Trophoblast cell (in vitro differentiated cells and primary cell): Measurements from ENCODE around the gene WRAP73.

ENCODE experiments used
- DNase-seq, 2 donors: peaks; one replicate each; pipeline ENCODE4 v3.0.0-alpha.2; 2016
- H2AFZ ChIP-seq: 2 replicates; pipeline ENCODE4 v1.6.1; 2013; ENCODE audit warnings: low read length, moderate library complexity, mild to moderate bottlenecking; ENCODE audit not compliant: insufficient read depth, poor library complexity
- H2AK5ac ChIP-seq: 2 replicates; pipeline ENCODE4 v1.6.1; 2013; ENCODE audit warnings: mild to moderate bottlenecking, low read length
- H2BK120ac ChIP-seq: 2 replicates; pipeline ENCODE4 v1.6.1; 2013; ENCODE audit warnings: low read length, mild to moderate bottlenecking, moderate library complexity; ENCODE audit not compliant: insufficient read depth, poor library complexity
- H2BK12ac ChIP-seq: 2 replicates; pipeline ENCODE4 v1.6.1; 2013; ENCODE audit warnings: mild to moderate bottlenecking, low read length, moderate library complexity
- H2BK5ac ChIP-seq: 2 replicates; pipeline ENCODE4 v1.6.1; 2013; ENCODE audit warnings: low read length, low read depth, moderate library complexity, mild to moderate bottlenecking; ENCODE audit not compliant: poor library complexity
- H3K14ac ChIP-seq: 2 replicates; pipeline ENCODE4 v1.6.1; 2013; ENCODE audit warnings: mild to moderate bottlenecking, low read length
- H3K18ac ChIP-seq: 2 replicates; pipeline ENCODE4 v1.6.1; 2013; ENCODE audit warnings: mild to moderate bottlenecking, low read length
- H3K23ac ChIP-seq: 2 replicates; pipeline ENCODE4 v1.6.1; 2013; ENCODE audit warnings: low read length
- H3K27ac ChIP-seq: 2 replicates; pipeline ENCODE4 v1.5.1; 2013; ENCODE audit warnings: low read depth, mild to moderate bottlenecking, inconsistent platforms, low read length, moderate library complexity
- H3K27me3 ChIP-seq: 2 replicates; pipeline ENCODE4 v1.6.1; 2013; ENCODE audit warnings: inconsistent platforms, mild to moderate bottlenecking, low read length, moderate library complexity; ENCODE audit not compliant: insufficient read depth
- H3K36me3 ChIP-seq, 2 experiments: 1 replicate in 1 of 2; 2 replicates in 1 of 2; pipeline ENCODE4 v1.6.1; 2013; ENCODE audit warnings: low read length in 2 of 2, mild to moderate bottlenecking in 2 of 2, moderate library complexity in 1 of 2; ENCODE audit not compliant: insufficient read depth in 2 of 2, control insufficient read depth in 1 of 2
- H3K4ac ChIP-seq: 2 replicates; pipeline ENCODE4 v1.6.1; 2013; ENCODE audit warnings: low read depth, mild to moderate bottlenecking, low read length, moderate library complexity
- H3K4me1 ChIP-seq, 2 experiments: 1 replicate in 1 of 2; 2 replicates in 1 of 2; pipeline ENCODE4 v1.6.1; 2013; ENCODE audit warnings: low read length in 2 of 2, mild to moderate bottlenecking in 2 of 2, moderate library complexity in 1 of 2; ENCODE audit not compliant: insufficient read depth in 2 of 2, control insufficient read depth in 1 of 2
- H3K4me2 ChIP-seq: 2 replicates; pipeline ENCODE4 v1.6.1; 2013; ENCODE audit warnings: inconsistent platforms, mild to moderate bottlenecking, low read length, moderate library complexity
- H3K4me3 ChIP-seq: 2 replicates; pipeline ENCODE4 v1.5.1; 2013; ENCODE audit warnings: mild to moderate bottlenecking, low read depth, low read length, inconsistent platforms
- H3K79me1 ChIP-seq: one replicate; pipeline ENCODE4 v1.6.1; 2013; ENCODE audit warnings: low read length
- H3K79me2 ChIP-seq: 2 replicates; pipeline ENCODE4 v1.6.1; 2013; ENCODE audit warnings: low read length, mild to moderate bottlenecking; ENCODE audit not compliant: control insufficient read depth, insufficient read depth, poor library complexity
- H3K9ac ChIP-seq: 2 replicates; pipeline ENCODE4 v1.6.1; 2013; ENCODE audit warnings: mild to moderate bottlenecking, low read length
- H3K9me3 ChIP-seq: 2 replicates; pipeline ENCODE4 v1.6.1; 2013; ENCODE audit warnings: low read depth, mild to moderate bottlenecking, control low read depth, inconsistent platforms, low read length; ENCODE audit not compliant: insufficient read depth
- H4K12ac ChIP-seq: 2 replicates; pipeline ENCODE4 v1.6.1; 2013; ENCODE audit warnings: low read depth, mild to moderate bottlenecking, low read length, moderate library complexity
- H4K8ac ChIP-seq: 2 replicates; pipeline ENCODE4 v1.6.1; 2013; ENCODE audit warnings: low read depth, mild to moderate bottlenecking, low read length, moderate library complexity
- H4K91ac ChIP-seq: one replicate; pipeline ENCODE4 v1.6.1; 2013; ENCODE audit warnings: low read depth, mild to moderate bottlenecking, low read length, moderate library complexity
- WGBS: extraction: QIAGEN DNeasy Blood & Tissue Kit; methylation state at CpG from one replicate; pipeline ENCODE4 v1.1.7; 2013; ENCODE audit warnings: missing lambda C conversion rate; ENCODE audit not compliant: insufficient read length, insufficient coverage; ENCODE audit errors: extremely low coverage; 5-methylcytosine and 5-hydroxymethylcytosine counted together

The WRAP73 gene

GRCh38 chr1:3609016-3609768, 40.7 kb downstream of the WRAP73 start:
- no peak overlapping the region for H4K12ac ChIP-seq
- no peak overlapping the region for H2BK120ac ChIP-seq
- no peak overlapping the region for H2AFZ ChIP-seq
- no peaks in the 10 kb centered on the region for H3K36me3 ChIP-seq
- H4K8ac ChIP-seq = no peak overlapping the region
- H3K9me3 ChIP-seq = peaks cover 9% of the 10 kb centered on the region
- no peak overlapping the region for H4K91ac ChIP-seq
- H3K79me2 ChIP-seq = no peaks in the 10 kb centered on the region
- H2BK12ac ChIP-seq = no peak overlapping the region
- H3K79me1 ChIP-seq = no peaks in the 10 kb centered on the region
- no peak overlapping the region for H3K4me3 ChIP-seq
- no peak for DNase-seq
- no peak overlapping the region for H3K18ac ChIP-seq
- no peak overlapping the region for H3K14ac ChIP-seq
- peaks cover 19% of the 10 kb centered on the region in 2 experiments for H3K4me1 ChIP-seq
- no peak overlapping the region for H3K9ac ChIP-seq
- H3K23ac ChIP-seq = no peak overlapping the region
- no peak overlapping the region for H3K4ac ChIP-seq
- H3K27ac ChIP-seq = no peak overlapping the region
- H3K4me2 ChIP-seq = no peak overlapping the region
- no CpG with 5 or more reads among the region's 22 CpGs for WGBS
- peaks cover 11% of the 10 kb centered on the region for H3K27me3 ChIP-seq
- H2AK5ac ChIP-seq = no peak overlapping the region
- no peak overlapping the region for H2BK5ac ChIP-seq

GRCh38 chr1:3608154-3608553, 41.7 kb downstream of the WRAP73 start:
- WGBS = no CpG with 5 or more reads among the region's 7 CpGs
- peaks cover 11% of the 10 kb centered on the region for H3K27me3 ChIP-seq
- no peak overlapping the region for H4K8ac ChIP-seq
- no peak overlapping the region for H3K27ac ChIP-seq
- H2BK12ac ChIP-seq = no peak overlapping the region
- no peak overlapping the region for H3K23ac ChIP-seq
- no peak overlapping the region for H2BK120ac ChIP-seq
- no peak overlapping the region for H3K4me2 ChIP-seq
- H3K36me3 ChIP-seq = no peaks in the 10 kb centered on the region
- H2AK5ac ChIP-seq = no peak overlapping the region
- no peaks in the 10 kb centered on the region for H3K79me1 ChIP-seq
- no peak overlapping the region for H4K91ac ChIP-seq
- no peak for DNase-seq
- peaks cover 14% of the 10 kb centered on the region for H3K9me3 ChIP-seq
- no peak overlapping the region for H2BK5ac ChIP-seq
- H3K18ac ChIP-seq = no peak overlapping the region
- H3K4me1 ChIP-seq = peaks cover 11 to 12% of the 10 kb centered on the region in 2 experiments
- H2AFZ ChIP-seq = no peak overlapping the region
- no peak overlapping the region for H4K12ac ChIP-seq
- no peak overlapping the region for H3K14ac ChIP-seq
- H3K4me3 ChIP-seq = no peak overlapping the region
- no peak overlapping the region for H3K4ac ChIP-seq
- no peaks in the 10 kb centered on the region for H3K79me2 ChIP-seq
- H3K9ac ChIP-seq = no peak overlapping the region

- no peak for DNase-seq
- H3K79me1 ChIP-seq = no peaks in the 10 kb centered on the region
- no peak overlapping the region for H4K91ac ChIP-seq
- H4K8ac ChIP-seq = no peak overlapping the region
- H3K36me3 ChIP-seq = no peaks in the 10 kb centered on the region
- H2BK12ac ChIP-seq = no peak overlapping the region
- no peak overlapping the region for H3K4me2 ChIP-seq
- no peak overlapping the region for H3K27ac ChIP-seq
- no peak overlapping the region for H2BK5ac ChIP-seq
- peaks cover 11% of the 10 kb centered on the region for H3K27me3 ChIP-seq
- no peak overlapping the region for H4K12ac ChIP-seq
- H3K4ac ChIP-seq = no peak overlapping the region
- no peak overlapping the region for H3K9ac ChIP-seq
- no peak overlapping the region for H3K4me3 ChIP-seq
- no peak overlapping the region for H2AK5ac ChIP-seq
- peaks cover 9 to 10% of the 10 kb centered on the region in 2 experiments for H3K4me1 ChIP-seq
- H2AFZ ChIP-seq = no peak overlapping the region
- H3K14ac ChIP-seq = no peak overlapping the region
- WGBS = no CpG with 5 or more reads among the region's 18 CpGs
- no peak overlapping the region for H3K18ac ChIP-seq
- peaks cover 14% of the 10 kb centered on the region for H3K9me3 ChIP-seq
- no peak overlapping the region for H3K23ac ChIP-seq
- H3K79me2 ChIP-seq = no peaks in the 10 kb centered on the region
- H2BK120ac ChIP-seq = no peak overlapping the region
These were observed 42.2 kb downstream of the WRAP73 start for GRCh38 chr1:3607703-3608065.

GRCh38 chr1:3606779-3607702, 42.9 kb downstream of the WRAP73 start:
- no peak overlapping the region for H3K4ac ChIP-seq
- H4K91ac ChIP-seq = no peak overlapping the region
- no peak overlapping the region for H3K27ac ChIP-seq
- H2AFZ ChIP-seq = no peak overlapping the region
- peaks cover 9 to 10% of the 10 kb centered on the region in 2 experiments for H3K4me1 ChIP-seq
- no peak overlapping the region for H2BK120ac ChIP-seq
- H3K4me2 ChIP-seq = no peak overlapping the region
- H3K4me3 ChIP-seq = no peak overlapping the region
- H3K79me1 ChIP-seq = no peaks in the 10 kb centered on the region
- no peaks in the 10 kb centered on the region for H3K79me2 ChIP-seq
- H3K18ac ChIP-seq = no peak overlapping the region
- no peak overlapping the region for H3K14ac ChIP-seq
- H2AK5ac ChIP-seq = no peak overlapping the region
- no peak overlapping the region for H4K12ac ChIP-seq
- peaks cover 11% of the 10 kb centered on the region for H3K27me3 ChIP-seq
- H3K9me3 ChIP-seq = peaks cover 14% of the 10 kb centered on the region
- H2BK5ac ChIP-seq = no peak overlapping the region
- H3K9ac ChIP-seq = no peak overlapping the region
- no peak overlapping the region for H4K8ac ChIP-seq
- no peak overlapping the region for H3K23ac ChIP-seq
- no CpG with 5 or more reads among the region's 23 CpGs for WGBS
- no peaks in the 10 kb centered on the region for H3K36me3 ChIP-seq
- no peak for DNase-seq
- no peak overlapping the region for H2BK12ac ChIP-seq
